PFSK-1 (cell line): ENCODE results near the gene NDUFA11. TPM values are rescaled to one million over a fixed set of nuclear protein-coding genes. Genes with fewer than 3 reads are reported as not detected.

Source experiments
- FOXP2 ChIP-seq: optimal IDR thresholded peaks from 2 replicates; pipeline ENCODE3; 2011; ENCODE audit warnings: borderline replicate concordance, control low read depth, inconsistent platforms; ENCODE audit not compliant: insufficient read depth; ENCODE audit errors: extremely low read length, extremely low read depth
- POLR2AphosphoS5 ChIP-seq: IDR thresholded peaks from 2 replicates; pipeline ENCODE4 v1.6.1; 2012; ENCODE audit warnings: low read depth, mild to moderate bottlenecking, control low read depth, low read length, moderate library complexity
- SIN3A ChIP-seq: IDR thresholded peaks from 2 replicates; pipeline ENCODE4 v1.6.1; 2012; ENCODE audit warnings: mild to moderate bottlenecking, low read length, moderate library complexity, borderline replicate concordance; ENCODE audit not compliant: insufficient read depth
- TAF1 ChIP-seq: IDR thresholded peaks from 2 replicates; pipeline ENCODE4 v1.6.1; 2012; ENCODE audit warnings: low read length, control low read depth, borderline replicate concordance; ENCODE audit not compliant: insufficient read depth
- polyA plus RNA-seq: library from polyadenylated mRNA; unstranded; fragments of >200 nt; gene quantifications from one replicate; pipeline ENCODE4 v1.2.1, GENCODE V29; 2012; ENCODE audit warnings: low read depth, missing spikeins; ENCODE audit not compliant: insufficient read length
- TF ChIP-seq, protein P1 (sequence below), 2 experiments: IDR thresholded peaks; 2 replicates each; pipeline versions ENCODE4 v1.6.1 to v1.8.0; 2011 to 2012; ENCODE audit warnings: low read depth in 2 of 2, low read length in 2 of 2, control low read depth in 1 of 2, inconsistent platforms in 1 of 2, mild to moderate bottlenecking in 1 of 2, moderate library complexity in 1 of 2; ENCODE audit not compliant: insufficient read depth in 1 of 2

Gene NDUFA11
- polyA plus RNA-seq, result 523 TPM

GRCh38 chr19:5903624-5904351 is at the start of gene NDUFA11:
Gene NDUFA11 (minus strand): TSS chr19:5903790. CDS start chr19:5903708, 82 bp downstream.
- TF ChIP-seq POLR2AphosphoS5, result peak; percentile 87
- peak; percentile 82; the same call in 1 of the 2 replicates for TF ChIP-seq TAF1
- TF ChIP-seq FOXP2, result peak; percentile 91
- TF ChIP-seq SIN3A, result peak; percentile 75; the same call in 1 of the 2 replicates
- TF ChIP-seq, protein P1, sequence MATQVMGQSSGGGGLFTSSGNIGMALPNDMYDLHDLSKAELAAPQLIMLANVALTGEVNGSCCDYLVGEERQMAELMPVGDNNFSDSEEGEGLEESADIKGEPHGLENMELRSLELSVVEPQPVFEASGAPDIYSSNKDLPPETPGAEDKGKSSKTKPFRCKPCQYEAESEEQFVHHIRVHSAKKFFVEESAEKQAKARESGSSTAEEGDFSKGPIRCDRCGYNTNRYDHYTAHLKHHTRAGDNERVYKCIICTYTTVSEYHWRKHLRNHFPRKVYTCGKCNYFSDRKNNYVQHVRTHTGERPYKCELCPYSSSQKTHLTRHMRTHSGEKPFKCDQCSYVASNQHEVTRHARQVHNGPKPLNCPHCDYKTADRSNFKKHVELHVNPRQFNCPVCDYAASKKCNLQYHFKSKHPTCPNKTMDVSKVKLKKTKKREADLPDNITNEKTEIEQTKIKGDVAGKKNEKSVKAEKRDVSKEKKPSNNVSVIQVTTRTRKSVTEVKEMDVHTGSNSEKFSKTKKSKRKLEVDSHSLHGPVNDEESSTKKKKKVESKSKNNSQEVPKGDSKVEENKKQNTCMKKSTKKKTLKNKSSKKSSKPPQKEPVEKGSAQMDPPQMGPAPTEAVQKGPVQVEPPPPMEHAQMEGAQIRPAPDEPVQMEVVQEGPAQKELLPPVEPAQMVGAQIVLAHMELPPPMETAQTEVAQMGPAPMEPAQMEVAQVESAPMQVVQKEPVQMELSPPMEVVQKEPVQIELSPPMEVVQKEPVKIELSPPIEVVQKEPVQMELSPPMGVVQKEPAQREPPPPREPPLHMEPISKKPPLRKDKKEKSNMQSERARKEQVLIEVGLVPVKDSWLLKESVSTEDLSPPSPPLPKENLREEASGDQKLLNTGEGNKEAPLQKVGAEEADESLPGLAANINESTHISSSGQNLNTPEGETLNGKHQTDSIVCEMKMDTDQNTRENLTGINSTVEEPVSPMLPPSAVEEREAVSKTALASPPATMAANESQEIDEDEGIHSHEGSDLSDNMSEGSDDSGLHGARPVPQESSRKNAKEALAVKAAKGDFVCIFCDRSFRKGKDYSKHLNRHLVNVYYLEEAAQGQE (IDR thresholded peaks at IDR 0.05; ENCODE audit: insufficient read depth in 1 of 2, low read depth in 2 of 2, low read length in 2 of 2), result no peak

- TF ChIP-seq, protein P1 (IDR thresholded peaks at IDR 0.05; ENCODE audit: insufficient read depth in 1 of 2, low read depth in 2 of 2, low read length in 2 of 2), result no peak
- TF ChIP-seq FOXP2 (no peak), POLR2AphosphoS5 (no peak)
Measured at GRCh38 chr19:5953030-5953589, 49.5 kb upstream of the NDUFA11 start.

DNA sequence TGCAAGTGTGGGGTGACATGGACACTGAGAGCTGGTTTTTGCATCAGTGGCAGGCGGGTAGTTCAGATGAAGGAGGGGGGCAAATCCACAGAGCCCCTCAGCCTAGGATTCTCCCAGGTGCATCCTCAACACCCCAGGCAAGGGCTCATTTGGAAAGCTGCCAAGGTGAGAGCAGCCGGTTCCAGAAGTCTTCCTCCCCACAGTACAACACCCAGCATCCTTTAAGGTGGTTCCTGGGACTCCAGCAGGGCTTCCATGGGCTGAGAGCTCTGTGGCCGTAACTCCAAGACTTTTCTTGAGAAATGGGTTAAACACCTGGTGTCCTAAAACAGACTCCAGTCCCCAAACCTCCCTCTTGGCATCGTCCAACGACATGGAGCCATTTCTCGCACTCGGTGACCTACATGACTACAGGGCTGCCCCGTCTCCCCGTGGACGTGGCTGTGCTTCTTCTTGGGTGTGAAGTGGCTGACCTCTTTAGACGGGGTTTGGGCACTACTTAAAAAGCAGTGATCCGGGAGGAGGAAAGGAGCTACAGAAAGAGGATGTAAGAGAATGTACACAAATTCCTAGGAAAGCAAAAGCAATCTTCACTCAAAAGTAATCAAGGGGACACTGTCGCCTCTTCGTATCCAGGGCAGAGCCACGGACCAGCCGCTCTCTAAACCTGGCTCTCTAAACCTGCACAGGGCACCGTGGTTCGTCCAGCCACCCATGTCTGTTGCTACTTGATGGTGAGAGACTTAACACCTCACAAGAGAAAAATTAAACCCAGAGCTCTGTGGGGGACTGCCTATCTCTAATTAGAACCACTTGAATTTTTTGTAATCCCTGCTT is 48.8 kb upstream of the NDUFA11 start:
- no peak for TF ChIP-seq FOXP2
- TF ChIP-seq, protein P1 (IDR thresholded peaks at IDR 0.05; ENCODE audit: insufficient read depth in 1 of 2, low read depth in 2 of 2, low read length in 2 of 2), result no peak
- TF ChIP-seq SIN3A, result no peak

DNA sequence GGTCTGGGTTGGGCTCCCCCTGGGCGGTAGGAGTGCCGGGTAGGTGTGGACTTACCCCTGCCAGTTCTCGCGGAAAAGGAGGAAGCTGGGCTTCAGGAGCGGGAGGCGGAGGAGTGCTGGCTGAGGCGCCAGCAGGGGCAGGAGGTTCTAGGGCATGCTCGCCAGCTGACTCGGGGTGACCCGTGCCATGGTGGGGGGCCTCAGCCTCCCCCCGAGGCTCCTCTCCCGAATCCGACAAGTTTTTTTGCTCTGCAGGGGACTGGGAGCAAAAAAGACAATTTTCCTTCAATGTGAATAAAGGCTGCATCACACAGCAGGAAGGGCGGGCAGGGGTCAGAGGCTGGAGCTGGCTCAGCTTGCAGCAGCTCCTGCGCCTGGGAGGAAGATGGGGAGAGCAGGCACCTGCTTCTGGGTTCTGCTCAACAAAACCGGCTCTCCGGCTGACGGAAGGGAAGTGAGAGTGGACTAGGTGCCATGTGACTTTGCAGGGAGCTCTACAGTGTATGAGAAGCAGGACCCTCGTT is 47.8 kb upstream of the NDUFA11 start:
- TF ChIP-seq, protein P1 (IDR thresholded peaks at IDR 0.05; ENCODE audit: insufficient read depth in 1 of 2, low read depth in 2 of 2, low read length in 2 of 2), result no peak
- no peak for TF ChIP-seq TAF1
- no peak for TF ChIP-seq FOXP2
